Esophagus muscularis mucosa (tissue), 3 donors: Measurements from ENCODE around the gene INSC.

ENCODE experiments used
- POLR2A ChIP-seq: fragments of 450-650 bp; IDR thresholded peaks from one replicate; pipeline ENCODE4 v1.6.1; 2017; ENCODE audit warnings: antibody characterized with exemption, moderate library complexity, mild to moderate bottlenecking, low read depth
- POLR2AphosphoS5 ChIP-seq, 2 donors: sonication (generic); formaldehyde crosslinking; IDR thresholded peaks; one replicate each; pipeline ENCODE4 v1.6.1; 2017; ENCODE audit warnings: antibody characterized with exemption in 2 of 2
- TF ChIP-seq, protein P1 (sequence below), 3 experiments: fragments of 200-600 bp in 2 of 3; fragments of 450-650 bp in 1 of 3; sonication (generic) in 2 of 3; IDR thresholded peaks; one replicate each; pipeline ENCODE4 v1.5.1; 2017 to 2019; ENCODE audit warnings: antibody characterized with exemption in 3 of 3, mild to moderate bottlenecking in 2 of 3, moderate library complexity in 1 of 3

DNA sequence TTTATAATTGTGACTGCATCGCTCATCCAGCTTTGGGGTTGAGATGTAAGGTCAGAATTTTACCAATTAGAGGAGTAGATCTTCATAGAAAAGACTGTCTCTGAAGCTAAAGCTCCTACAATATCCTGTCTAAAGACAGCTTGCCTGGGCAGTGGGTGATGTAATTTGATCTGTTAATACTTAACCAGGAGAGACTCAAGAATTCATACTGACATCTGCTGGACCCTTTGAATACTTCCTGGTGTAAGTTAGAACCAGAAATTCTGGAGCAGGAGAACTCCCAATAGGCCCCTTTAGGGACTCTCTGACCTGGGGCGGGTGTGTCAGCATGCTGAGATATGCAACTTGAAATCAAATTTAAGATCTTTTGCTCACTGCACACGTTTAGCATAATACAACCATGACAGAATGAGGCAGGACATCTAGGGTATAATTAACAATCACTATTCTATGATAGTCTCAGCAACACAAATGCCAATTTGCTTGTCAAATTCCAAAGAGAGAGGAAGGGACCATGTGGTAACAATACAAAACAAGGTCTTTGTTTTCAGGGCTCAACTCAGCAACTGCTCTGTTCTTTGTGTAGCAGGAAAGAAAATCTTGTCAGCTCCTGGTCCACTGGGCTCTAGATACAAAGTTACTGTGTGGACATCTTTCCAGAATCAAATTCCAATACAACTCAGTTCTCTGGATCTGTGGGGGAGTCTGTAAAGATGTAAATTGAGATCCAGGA is 143.9 kb downstream of the INSC start:
- TF ChIP-seq, protein P1, sequence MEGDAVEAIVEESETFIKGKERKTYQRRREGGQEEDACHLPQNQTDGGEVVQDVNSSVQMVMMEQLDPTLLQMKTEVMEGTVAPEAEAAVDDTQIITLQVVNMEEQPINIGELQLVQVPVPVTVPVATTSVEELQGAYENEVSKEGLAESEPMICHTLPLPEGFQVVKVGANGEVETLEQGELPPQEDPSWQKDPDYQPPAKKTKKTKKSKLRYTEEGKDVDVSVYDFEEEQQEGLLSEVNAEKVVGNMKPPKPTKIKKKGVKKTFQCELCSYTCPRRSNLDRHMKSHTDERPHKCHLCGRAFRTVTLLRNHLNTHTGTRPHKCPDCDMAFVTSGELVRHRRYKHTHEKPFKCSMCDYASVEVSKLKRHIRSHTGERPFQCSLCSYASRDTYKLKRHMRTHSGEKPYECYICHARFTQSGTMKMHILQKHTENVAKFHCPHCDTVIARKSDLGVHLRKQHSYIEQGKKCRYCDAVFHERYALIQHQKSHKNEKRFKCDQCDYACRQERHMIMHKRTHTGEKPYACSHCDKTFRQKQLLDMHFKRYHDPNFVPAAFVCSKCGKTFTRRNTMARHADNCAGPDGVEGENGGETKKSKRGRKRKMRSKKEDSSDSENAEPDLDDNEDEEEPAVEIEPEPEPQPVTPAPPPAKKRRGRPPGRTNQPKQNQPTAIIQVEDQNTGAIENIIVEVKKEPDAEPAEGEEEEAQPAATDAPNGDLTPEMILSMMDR (IDR thresholded peaks at IDR 0.05): no peak
- no peak for TF ChIP-seq POLR2A
- no peak for TF ChIP-seq POLR2AphosphoS5 (IDR thresholded peaks at IDR 0.05)
